Measurements from ENCODE around the gene NDP. TPM values are rescaled to one million over a fixed set of nuclear protein-coding genes. Genes with fewer than 3 reads are reported as not detected.
A peak's percentile ranks its signal among the peaks of the same experiment; 100 is the strongest.
"Not testable (repeated sequence)": the region's sequence is repeated elsewhere in the genome, so short reads cannot be mapped to it uniquely, and the experiment has no call there.

The NDP gene
- polyA plus RNA-seq, 3 donors: 2.3 to 3.6 (median 2.9) TPM

DNA sequence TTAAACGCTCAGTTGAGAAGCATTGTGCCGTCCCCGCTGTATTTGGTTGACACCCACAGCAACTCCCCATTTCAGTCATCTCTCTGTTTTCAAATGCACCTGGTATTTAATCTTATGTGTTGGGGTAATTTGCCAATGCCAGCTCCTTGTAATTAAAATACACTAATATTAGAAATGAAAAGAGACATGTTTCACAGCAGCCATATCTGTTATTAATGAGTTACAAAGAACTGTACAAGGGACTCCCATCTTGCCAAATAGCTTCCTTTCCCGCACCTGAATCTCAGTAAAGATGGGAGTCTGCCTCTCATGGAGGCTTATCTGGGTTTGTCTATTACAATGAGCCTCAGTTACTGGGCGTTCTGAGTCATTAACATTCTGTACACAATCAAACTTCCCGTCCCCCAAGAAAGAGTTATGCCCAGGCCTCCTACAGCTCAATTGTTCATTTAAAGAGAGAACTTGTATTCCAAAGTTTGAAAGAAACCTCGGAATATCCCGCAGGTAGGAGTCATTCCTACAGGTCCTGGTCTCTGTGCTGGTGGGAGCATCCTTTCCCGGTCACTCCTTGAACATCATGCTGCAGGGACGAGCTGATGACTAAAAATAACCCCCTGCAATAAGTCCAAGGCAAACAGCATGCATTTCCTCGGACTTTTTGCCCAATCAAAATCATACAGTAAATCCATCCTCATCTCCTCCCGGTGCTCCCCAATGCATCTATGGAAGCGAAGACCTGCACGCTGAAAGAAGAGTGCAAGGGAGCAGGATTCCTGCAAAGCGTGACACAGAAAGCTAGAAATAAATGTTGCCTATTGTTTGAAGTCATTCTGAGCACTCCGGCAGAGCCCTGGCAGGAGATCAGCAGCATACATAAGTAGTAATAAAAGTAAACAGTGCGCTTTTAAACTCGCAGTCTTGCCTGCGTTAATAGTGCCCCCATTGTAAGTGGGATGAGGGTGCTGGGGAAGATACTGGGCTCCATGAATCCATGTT lies 926 bp downstream of the NDP start:
- DNase-seq (ENCODE audit: low read depth in 3 of 3, low spot score in 2 of 3): no peak

DNA sequence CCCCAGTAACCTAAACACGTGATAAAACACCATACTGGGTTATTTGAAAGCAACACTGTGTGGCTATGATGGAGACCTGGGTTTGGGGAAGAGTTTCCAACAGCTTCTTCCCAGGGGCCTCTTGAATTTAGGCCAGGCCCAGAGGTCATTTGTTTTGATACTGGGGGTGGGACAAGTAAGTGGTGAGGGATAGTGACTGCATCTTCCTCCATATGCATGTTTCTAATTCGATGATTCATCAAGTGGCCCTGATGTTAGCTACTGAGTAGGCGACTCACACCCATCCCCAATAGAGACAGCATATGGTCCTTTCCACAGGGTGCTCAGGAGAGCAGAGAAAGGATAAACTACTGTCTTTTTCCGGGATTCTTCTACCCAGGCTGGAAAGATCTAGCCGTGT lies 2.7 kb downstream of the NDP start:
- DNase-seq (ENCODE audit: low read depth in 3 of 3, low spot score in 2 of 3): no peak

DNA sequence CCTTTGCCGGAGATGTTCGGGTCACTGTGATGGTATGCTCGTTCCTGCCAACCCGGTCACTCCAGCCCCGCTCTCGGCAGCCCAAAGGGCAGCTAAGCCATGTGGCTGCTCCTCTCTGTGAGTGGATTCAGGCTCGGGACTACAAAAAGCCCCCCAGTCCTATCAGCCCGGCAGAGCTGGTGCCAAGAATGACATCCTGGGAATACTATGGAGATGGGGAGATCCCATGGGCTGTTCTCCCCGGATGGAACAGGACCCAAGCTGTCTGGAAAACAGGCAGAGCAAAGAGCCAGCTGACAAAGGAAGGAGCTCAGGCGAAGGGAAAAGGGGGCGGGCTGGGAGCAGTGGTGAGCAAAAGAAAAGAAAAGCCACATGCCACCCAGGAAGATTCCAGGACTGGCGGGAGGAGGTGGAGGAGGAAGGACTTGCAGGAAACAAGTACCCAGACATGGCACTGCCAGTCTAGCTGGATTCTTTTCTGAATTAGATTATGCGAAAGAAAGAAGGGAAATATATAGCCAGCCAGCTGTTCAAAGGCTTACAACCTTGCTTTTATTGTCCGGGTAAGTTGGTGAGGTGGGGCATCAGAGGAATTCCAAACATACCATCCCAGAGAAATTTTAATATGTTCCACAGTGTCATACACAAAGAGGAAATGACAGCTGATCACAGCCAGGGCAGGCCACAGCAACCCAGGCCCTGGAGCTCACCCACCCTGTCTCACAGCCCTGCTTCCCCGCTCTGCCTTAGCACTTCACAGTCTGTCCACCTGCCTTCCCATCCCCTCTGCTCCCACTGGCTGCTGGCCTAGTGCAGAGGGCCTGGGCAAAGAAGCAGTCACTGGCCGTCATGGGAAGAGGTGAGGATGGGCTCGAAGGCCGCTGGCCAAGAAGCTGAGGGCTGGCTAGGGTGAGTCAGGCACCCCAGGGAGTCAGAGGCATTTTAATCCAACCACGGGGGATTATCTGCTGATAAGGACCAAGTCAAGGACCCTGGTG lies 3.4 kb downstream of the NDP start:
- DNase-seq (ENCODE audit: low read depth in 3 of 3, low spot score in 2 of 3): no peak

DNA sequence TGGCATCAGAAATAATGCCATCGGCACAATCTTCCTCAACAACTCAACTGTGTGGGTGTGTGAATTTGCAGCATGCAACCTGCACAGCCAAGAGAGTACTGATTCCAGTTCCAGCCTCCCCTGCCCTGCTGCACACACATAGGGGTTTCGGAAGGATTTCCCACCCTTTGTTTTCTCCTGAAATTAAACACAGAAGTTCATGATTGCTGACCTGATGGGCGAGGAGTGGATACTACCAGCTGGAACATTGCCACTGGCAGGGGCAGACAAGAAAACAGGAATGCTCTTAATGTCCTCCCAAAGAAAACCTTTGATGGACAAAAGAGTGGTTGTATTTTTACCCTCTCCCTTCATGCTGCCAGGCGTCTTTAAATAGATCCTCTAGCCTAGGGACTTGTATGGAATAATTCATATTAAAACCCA lies 4.8 kb downstream of the NDP start:
- no peak for DNase-seq (ENCODE audit: low read depth in 3 of 3, low spot score in 2 of 3)

DNA sequence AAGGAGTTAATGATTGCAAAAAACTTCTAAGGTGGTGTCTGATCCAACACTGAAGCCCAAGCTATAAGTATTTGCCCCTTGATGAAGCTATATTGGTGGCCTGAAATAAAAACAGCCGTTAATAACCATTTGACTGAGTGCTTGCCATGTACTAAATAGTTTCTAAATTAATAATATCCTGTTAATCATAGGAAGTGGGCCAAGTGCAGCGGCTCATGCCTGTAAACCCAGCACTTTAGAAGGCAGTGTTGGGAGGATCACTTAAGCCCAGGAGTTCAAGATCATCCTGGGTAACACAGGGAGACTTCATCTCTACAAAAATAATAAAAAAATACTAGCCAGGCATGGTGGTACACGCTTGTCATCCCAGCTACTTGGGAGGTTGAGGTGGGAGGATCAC lies 8.3 kb downstream of the NDP start:
- DNase-seq (ENCODE audit: low read depth in 3 of 3, low spot score in 2 of 3): no peak

DNA sequence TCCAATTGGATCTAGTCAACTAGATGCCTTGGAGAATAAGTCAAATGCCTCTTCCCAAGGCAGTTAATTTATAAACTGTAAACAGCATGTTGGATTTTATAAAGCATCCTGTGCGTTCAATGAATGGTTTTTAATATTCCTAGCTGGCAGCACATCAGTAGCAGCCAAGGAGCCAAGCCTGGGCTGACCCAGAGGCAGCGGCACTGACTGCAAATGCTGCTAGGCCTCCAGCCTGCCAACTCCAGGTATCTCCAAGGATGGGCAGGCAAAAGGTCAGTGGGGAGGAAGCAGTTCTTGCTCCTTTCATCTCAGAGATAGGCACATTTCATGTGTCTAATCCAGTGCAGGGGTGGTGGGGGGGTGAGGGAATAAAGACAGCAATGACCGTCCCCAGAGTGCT lies 9.5 kb downstream of the NDP start:
- no peak for DNase-seq (ENCODE audit: low read depth in 3 of 3, low spot score in 2 of 3)

DNA sequence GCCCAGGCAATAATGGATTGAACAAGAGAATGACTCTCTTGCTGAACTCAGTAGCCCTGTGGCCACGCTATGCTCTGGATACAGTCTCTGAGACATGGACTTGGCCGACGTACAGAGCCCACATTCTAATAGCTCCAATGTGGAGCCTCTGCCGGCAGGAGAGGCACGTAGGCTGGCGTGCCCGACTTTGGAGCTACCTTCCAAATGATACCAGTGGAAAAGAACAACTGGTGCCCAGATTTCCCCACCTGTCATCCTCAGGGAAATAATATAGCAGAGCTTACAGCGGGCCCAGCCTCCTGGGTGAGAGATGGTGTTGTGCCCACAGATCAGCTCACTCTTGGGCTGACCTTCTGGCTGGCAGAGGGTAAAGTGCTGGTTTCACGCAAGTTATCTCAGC lies 10.6 kb downstream of the NDP start:
- no peak for DNase-seq (ENCODE audit: low read depth in 3 of 3, low spot score in 2 of 3)

DNA sequence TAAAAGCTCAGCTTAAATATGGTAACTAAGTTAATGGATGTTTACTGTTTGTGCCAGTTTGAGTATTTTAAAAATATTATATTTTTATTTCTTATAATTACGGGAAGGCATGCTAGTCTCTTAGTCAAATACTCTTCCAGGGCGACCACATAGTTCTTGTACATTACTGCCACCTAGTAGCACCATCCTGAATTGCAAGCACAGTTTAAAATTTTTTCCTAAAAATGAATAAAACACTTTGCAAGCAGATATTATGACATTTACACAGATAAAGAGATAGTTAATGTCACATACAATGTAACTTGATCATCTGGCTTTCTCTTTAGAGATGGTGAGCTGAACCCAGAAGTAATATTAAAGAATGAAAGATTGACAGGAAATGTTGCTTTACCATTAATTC lies 11.5 kb downstream of the NDP start:
- DNase-seq (ENCODE audit: low read depth in 3 of 3, low spot score in 2 of 3): no peak

DNA sequence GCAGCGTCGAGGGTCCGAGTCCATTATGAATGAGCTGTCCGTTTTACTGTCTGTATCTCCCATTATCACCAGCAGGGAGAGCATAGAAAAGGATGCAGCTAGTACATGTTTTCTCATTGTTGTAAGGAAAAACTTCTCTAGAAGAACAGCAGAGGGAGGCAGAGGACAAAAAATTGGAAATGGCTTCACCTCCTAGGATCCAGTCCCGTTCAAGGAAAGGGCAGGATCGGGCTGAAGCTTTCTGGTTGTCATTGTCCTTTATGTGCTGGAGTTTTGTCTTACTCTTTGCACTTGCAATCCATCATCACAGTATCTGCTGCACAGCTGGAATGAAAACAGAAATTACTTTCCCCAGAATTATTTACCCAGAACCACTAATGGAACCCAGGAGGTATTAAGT lies 14.7 kb downstream of the NDP start:
- peak; percentile 36 to 53 (median 47) for DNase-seq (ENCODE audit: low read depth in 3 of 3, low spot score in 2 of 3)

DNA sequence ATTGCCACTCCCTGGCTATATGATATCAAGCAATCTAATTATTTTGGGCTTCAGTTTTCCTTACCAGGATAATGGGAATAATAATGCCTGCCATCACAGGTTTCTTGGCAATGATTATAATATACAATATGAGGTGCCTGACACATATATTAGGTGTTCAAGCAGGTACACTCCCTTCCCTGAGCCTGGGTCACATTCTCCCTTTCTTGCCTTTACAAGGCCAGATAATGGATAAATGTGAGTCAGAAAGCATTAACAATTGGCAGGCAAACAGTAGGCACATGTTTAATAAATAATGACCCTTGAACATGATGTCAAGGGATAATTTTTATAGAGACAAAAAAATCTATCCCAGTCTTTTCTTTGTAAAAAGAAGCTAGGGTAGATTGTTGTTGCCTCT lies 17.2 kb downstream of the NDP start:
- DNase-seq (ENCODE audit: low read depth in 3 of 3, low spot score in 2 of 3): no peak

DNA sequence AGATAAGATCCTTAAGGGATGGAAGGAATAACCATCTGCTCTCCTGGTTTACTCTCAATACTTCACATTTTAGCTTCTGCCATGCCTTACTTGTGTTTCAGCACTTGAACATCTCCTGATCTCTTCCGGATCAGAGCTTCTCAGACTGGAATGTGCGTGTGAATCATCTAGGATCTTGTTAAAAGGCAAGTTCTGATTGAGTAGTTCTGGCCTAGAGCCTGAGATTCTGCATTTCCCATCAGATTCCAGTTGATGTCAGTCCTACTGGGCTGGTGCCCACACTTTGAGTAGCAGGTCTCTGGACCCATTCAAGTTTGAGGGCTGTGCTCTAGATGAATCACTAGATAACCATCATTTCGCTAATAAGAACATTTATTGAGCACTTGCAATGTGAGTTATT lies 20.0 kb downstream of the NDP start:
- no peak for DNase-seq (ENCODE audit: low read depth in 3 of 3, low spot score in 2 of 3)

DNA sequence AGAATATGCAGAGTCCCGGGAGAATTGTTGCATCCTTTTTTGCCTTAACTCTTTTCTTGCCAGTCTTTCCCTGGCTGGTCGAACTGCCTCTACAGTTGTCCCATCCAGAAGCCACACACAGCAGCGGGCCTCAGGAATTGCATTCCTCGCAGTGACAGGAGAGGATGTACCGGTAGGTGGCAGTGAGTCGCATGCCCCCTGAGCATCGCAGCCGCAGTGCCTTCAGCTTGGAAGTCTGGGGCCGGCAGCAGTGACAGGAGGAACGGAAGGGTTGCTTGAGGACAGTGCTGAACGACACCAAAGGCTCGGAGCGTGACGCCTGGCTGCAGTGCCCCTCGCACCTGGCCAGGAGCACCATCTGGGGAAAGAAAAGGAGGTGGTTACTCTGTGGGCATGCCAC lies 23.5 kb downstream of the NDP start:
- DNase-seq (ENCODE audit: low read depth in 3 of 3, low spot score in 2 of 3): no peak

DNA sequence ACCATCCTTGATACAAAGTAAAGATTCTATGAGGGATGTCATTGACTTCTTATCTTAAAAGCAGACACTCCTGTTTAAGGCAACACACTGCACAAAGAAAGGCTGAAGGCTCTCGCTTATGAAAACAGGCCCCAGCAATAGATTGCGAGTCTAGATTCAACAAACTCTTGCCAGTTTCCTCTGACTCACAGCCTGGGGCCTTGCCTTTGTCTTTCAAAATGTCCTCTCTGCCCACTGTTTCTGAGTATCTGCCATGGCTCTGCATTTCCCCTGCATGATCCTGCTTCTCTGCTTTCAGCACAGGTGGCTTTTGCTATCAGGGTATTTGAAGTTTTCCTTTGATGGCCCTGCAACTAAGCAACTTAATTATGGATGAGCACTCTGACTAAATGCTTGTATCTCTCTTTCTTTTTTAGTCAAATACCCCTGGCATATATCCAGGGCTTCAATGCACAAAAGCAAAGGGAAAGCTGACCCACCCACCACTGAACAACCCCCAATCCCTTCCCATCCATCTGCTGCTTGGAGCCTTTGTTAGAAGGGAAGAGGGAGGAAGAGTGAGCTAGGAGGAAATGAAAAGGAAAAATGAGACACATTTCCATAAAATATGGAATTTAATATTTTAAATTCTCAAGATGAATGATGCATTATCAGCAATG lies 32.2 kb downstream of the NDP start:
- DNase-seq (ENCODE audit: low read depth in 3 of 3, low spot score in 2 of 3): no peak

DNA sequence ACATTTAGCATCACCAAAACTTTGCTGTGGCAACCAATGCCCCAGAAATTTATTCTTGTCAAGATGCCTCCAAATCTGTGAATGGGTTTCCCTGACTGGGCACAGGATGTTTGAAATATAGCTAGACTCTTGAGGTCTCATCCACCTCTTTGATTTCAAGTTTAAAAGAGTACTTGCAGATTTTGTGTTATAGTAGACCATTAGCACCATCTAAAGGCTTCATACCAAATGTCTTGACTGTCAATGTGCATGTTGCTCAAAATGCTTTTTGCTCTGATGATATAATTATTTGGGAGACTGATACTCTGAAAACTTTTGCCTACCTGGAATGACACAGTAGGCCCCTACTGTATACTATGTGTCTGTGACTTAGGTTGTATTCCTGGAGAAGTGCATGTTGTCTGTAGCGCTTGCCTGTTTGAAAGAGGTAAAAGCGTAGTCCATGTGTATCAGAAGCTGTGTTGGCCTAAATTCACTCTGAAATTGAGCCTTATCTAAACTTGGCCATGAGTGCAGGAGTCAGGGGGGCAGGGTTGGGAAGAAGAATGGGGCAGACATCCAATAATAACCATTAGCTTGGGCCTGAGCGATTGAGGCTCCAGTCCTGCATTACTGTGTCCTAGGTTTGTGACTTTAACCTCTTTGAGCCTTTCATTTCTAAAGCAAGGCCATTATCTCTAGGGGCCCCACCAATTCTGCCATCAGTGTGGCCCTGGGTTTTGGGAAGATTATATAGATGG lies 33.8 kb downstream of the NDP start:
- no peak for DNase-seq (ENCODE audit: low read depth in 3 of 3, low spot score in 2 of 3)

DNA sequence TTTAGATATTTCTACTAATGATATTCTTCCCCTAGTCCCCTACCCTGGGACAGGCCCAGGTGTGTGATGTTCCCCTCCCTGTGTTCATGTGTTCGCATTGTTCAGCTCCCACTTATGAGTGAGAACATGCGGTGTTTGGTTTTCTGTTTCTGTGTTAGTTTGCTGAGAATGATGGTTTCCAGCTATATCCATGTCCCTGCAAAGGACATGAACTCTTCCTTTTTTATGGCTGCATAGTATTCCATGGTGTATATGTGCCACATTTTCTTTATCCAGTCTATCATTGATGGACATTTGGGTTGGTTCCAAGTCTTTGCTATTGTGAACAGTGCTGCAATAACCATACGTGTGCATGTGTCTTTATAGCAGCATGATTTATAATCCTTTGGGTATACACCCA lies 51.2 kb downstream of the NDP start:
- not testable (repeated sequence) for DNase-seq (ENCODE audit: low read depth in 3 of 3, low spot score in 2 of 3)

DNA sequence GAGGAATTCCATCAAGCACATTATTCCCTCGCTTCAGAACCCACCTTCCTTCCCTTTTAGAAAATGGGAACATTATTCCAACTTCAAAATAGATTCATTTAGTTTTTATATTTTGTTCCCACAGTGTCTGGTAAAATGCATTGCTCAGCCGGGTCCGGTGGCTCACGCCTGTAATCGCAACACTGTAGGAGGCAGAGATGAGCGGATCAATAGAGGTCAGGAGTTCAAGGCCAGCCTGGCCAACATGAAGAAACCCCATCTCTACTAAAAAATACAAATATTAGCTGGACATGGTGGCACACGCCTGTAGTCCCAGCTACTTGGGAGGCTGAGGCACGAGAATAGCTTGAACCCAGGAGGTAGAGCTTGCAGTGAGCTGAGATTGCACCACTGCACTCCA lies 62.4 kb downstream of the NDP start:
- DNase-seq (ENCODE audit: low read depth in 3 of 3, low spot score in 2 of 3): not testable (repeated sequence)

DNA sequence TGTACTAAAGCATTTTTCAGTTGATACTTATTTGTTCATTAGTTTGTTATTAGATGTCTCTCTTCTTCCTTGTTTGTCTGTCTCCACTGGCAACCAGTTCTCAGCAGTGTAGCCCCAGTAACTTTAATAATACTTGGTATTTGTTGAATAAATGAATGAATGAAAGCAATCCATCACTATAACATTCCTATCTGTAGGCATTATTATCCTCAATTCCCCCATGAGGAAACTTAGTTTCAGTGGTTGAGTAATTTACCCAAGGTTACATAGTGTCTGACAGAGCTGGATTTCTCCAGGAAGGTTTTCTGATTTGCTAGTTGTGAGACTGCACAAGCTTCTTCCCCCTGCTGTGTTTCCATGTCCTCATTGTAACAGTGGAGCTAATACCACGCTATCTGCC lies 63.2 kb downstream of the NDP start:
- DNase-seq (ENCODE audit: low read depth in 3 of 3, low spot score in 2 of 3): no peak

DNA sequence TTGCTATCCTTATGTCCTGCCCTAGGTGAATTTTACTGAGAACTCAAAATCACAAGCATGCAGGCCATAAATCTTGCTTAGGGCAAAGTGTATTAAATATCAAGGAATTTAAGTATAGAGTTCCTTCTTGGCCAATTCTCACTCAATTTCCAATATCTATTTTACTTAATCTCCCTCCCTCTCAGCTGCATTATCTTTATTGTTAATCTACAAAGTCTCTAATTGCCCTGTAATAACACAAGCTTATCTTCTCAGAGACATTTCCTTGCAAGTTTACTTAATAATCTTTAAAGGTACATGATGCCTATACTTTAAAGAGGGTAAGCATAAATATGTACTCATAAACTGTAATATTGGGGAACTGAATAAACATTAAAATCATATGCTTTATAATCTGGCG lies 64.0 kb downstream of the NDP start:
- no peak for DNase-seq (ENCODE audit: low read depth in 3 of 3, low spot score in 2 of 3)

DNA sequence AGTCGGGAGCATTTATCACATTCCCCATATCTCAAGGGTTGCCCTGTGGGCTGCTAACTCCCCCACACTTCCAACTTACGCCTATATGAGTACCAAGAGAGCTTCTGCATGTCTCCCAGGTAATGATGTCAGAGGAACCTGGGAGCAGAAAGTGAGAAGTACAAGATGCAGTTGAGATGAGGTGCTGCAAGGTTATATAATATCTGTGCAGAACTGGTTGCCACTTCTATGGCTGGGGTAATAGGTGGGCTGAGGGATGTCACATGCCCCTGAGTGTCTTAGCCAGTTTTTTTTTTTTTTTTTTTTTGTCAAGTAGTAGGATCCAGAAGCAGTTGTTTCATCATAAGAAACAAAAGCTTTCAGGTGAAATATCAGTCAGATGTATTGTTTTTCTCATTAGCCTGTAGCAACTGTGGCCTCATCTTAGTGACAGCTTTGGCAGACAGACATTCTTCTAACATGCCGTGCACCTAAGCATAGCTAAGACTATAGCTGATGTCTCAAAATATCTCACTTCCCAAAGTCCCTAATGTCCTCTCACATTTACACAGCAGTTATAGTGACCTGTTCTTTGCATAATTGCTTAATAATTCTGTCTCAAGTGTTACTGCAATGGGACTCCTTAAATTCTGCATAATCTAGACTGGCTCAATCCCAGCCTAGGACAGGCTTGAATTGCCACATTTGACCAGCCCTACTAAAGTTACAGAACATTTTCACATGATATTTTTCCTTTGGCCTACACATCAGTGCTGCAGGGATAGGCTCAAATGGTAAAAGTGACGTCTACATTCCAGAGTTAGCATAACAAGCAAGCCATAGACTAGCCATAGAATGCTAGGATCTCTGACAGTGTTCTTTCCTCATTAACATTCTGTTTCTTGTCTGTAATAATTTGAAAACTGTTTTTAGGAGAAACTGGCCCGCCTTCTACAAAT lies 73.0 kb downstream of the NDP start:
- DNase-seq (ENCODE audit: low read depth in 3 of 3, low spot score in 2 of 3): no peak
